ENCODE measurements around the gene WDR37. TPM values are rescaled to one million over a fixed set of nuclear protein-coding genes. Genes with fewer than 3 reads are reported as not detected.
"Not testable (repeated sequence)": the region's sequence is repeated elsewhere in the genome, so short reads cannot be mapped to it uniquely, and the experiment has no call there.

Gene WDR37
- 10 to 100 TPM; 11.9 to 22.8 TPM for total RNA-seq

- intact Hi-C loops (cut with DNase I): loop anchor here (10.0 kb wide), 1 partner anchor 362 kb away; no protein-coding TSS in a partner anchor
- Histone ChIP-seq H3K36me3 (no peaks in the 10 kb centered on the region), H3K4me1 (replicated peaks) (peaks cover 13% of the 10 kb centered on the region), H3K9me3 (no peaks in the 10 kb centered on the region), H3K27me3 (replicated peaks; ENCODE audit: insufficient read depth) (no peaks in the 10 kb centered on the region), H3K4me3 (peak within 1 kb of the TSS; percentile 79 to 91), H3K27ac (peak within 1 kb of the TSS; percentile 94 to 98)
- WGBS: under 1% methylated on average over 79 of the region's 87 CpGs
- TF ChIP-seq POLR2A (IDR thresholded peaks at IDR 0.05) (peak; percentile 33), POLR2AphosphoS5 (IDR thresholded peaks at IDR 0.05) (peak; percentile 86)
- TF ChIP-seq, protein P1, sequence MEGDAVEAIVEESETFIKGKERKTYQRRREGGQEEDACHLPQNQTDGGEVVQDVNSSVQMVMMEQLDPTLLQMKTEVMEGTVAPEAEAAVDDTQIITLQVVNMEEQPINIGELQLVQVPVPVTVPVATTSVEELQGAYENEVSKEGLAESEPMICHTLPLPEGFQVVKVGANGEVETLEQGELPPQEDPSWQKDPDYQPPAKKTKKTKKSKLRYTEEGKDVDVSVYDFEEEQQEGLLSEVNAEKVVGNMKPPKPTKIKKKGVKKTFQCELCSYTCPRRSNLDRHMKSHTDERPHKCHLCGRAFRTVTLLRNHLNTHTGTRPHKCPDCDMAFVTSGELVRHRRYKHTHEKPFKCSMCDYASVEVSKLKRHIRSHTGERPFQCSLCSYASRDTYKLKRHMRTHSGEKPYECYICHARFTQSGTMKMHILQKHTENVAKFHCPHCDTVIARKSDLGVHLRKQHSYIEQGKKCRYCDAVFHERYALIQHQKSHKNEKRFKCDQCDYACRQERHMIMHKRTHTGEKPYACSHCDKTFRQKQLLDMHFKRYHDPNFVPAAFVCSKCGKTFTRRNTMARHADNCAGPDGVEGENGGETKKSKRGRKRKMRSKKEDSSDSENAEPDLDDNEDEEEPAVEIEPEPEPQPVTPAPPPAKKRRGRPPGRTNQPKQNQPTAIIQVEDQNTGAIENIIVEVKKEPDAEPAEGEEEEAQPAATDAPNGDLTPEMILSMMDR (IDR thresholded peaks at IDR 0.05): no peak
- DNase-seq (ENCODE audit: low spot score): peak; percentile 80
Observed at GRCh38 chr10:1056326-1057105, at the start of gene WDR37. WDR37 (plus strand) TSS chr10:1056385; CDS start chr10:1072156, 15,771 bp downstream.

- H3K27ac ChIP-seq: no peak overlapping the region
- H3K4me1 ChIP-seq (replicated peaks): no peaks in the 10 kb centered on the region
- no peak overlapping the region for H3K4me3 ChIP-seq
- DNase-seq (ENCODE audit: low spot score): no peak
- WGBS: 95% methylated on average over 9 of the region's 9 CpGs
- no peaks in the 10 kb centered on the region for H3K9me3 ChIP-seq
- H3K36me3 ChIP-seq: peaks cover 7 to 11% of the 10 kb centered on the region in 2 donors
- H3K27me3 ChIP-seq (replicated peaks; ENCODE audit: insufficient read depth): no peaks in the 10 kb centered on the region
- intact Hi-C loops (cut with DNase I): no loop called here
- TF ChIP-seq, protein P1 (IDR thresholded peaks at IDR 0.05): no peak
- TF ChIP-seq POLR2A (IDR thresholded peaks at IDR 0.05) (no peak), POLR2AphosphoS5 (IDR thresholded peaks at IDR 0.05) (no peak)
Observed at GRCh38 chr10:1006573-1006972, 49.6 kb upstream of the WDR37 start.

DNA sequence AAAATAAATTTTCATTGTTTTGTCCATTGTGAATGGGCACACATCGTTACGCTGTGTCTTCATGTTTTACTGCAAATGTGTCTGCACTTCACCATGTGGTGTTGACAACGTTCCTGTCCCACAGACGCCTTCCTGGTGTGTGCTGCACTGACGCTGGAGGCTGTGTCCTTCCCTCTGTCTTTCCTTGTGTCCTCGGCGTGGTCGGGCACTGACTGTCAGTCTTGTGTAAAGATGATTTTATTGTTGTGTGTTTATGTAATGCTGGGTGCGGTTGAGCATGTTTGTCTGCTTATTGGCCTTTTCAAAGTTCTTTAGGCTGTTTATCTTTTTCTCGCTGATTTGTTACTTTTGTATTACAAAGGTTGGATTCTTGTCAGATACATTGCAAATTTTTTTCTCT, 48.6 kb upstream of the WDR37 start:
- peaks cover 7 to 18% of the 10 kb centered on the region in 2 donors for H3K36me3 ChIP-seq
- intact Hi-C loops (cut with DNase I): no loop called here
- H3K4me1 ChIP-seq (replicated peaks): no peaks in the 10 kb centered on the region
- WGBS: 75% methylated on average over 10 of the region's 10 CpGs
- no peak overlapping the region for H3K4me3 ChIP-seq
- no peak overlapping the region for H3K27ac ChIP-seq
- no peaks in the 10 kb centered on the region for H3K27me3 ChIP-seq (replicated peaks; ENCODE audit: insufficient read depth)
- DNase-seq (ENCODE audit: low spot score): peak; percentile 36
- no peaks in the 10 kb centered on the region for H3K9me3 ChIP-seq
- peak; percentile 54 for TF ChIP-seq POLR2AphosphoS5 (IDR thresholded peaks at IDR 0.05)
- TF ChIP-seq POLR2A (IDR thresholded peaks at IDR 0.05): no peak
- TF ChIP-seq, protein P1 (IDR thresholded peaks at IDR 0.05): no peak

DNA sequence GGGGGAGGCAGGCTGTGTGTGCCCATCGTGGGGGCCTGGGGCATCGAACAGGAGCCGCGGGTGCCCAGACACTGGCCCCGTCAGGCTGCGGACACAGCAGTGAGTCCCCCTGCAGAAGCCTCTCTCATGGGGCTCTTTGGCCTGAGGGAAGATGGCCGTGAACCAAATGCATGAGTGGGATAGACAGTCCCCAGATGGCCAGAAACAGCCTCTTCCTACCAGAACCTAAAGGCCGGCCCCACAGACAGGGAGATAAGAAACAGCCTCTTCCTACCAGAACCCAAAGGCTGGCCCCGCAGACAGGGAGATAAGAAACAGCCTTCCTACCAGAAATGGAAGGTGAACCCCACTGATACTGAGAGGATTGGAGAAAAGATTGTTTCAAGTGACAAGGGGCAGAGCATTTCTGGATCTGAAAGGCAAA, 47.1 kb upstream of the WDR37 start:
- Histone ChIP-seq H3K36me3 (peaks cover 6 to 18% of the 10 kb centered on the region in 2 donors), H3K4me3 (no peak overlapping the region), H3K9me3 (no peaks in the 10 kb centered on the region), H3K4me1 (replicated peaks) (no peaks in the 10 kb centered on the region), H3K27me3 (replicated peaks; ENCODE audit: insufficient read depth) (no peaks in the 10 kb centered on the region), H3K27ac (no peak overlapping the region)
- no peak for DNase-seq (ENCODE audit: low spot score)
- intact Hi-C loops (cut with DNase I): no loop called here
- TF ChIP-seq POLR2AphosphoS5 (IDR thresholded peaks at IDR 0.05) (no peak), POLR2A (IDR thresholded peaks at IDR 0.05) (no peak)
- TF ChIP-seq, protein P1 (IDR thresholded peaks at IDR 0.05): no peak
- WGBS: 86% methylated on average over 9 of the region's 9 CpGs

DNA sequence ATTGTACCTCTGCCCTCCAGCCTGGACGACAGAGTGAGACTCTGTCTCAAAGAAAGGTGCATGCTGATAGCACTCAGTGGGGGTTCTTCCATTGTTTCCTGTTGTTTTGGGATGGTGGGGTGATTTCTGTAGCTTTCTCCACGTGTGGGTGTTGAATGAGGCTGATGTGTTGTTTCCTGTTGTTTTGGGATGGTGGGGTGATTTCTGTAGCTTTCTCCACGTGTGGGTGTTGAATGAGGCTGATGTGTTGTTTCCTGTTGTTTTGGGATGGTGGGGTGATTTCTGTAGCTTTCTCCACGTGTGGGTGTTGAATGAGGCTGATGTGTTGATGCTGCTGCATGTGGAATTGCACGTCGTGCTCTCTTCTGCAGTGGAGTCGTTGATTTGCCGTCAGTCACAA, 46.2 kb upstream of the WDR37 start:
- H3K4me1 ChIP-seq (replicated peaks); H3K27me3 ChIP-seq (replicated peaks; ENCODE audit: insufficient read depth); H3K4me3 ChIP-seq; H3K27ac ChIP-seq; H3K9me3 ChIP-seq; intact Hi-C loops (cut with DNase I); DNase-seq (ENCODE audit: low spot score): not testable (repeated sequence)
- 72% methylated on average over 7 of the region's 8 CpGs for WGBS
- peaks cover 0 to 18% of the 10 kb centered on the region in 2 donors for H3K36me3 ChIP-seq

Measured in prostate gland (tissue), 2 donors.